Smooth muscle cell (in vitro differentiated cells): ENCODE measurements around the gene EMILIN3. TPM values are rescaled to one million over a fixed set of nuclear protein-coding genes. Genes with fewer than 3 reads are reported as not detected.

Experiments used
- DNase-seq: peaks from one replicate; lab custom pipeline; 2025; ENCODE audit not compliant: unreplicated experiment; lab: John Stamatoyannopoulos, UW
- H2AFZ ChIP-seq: fragments of 200-600 bp; sonication (generic); 2 replicates; pipeline ENCODE4 v1.6.0; 2016; ENCODE audit warnings: antibody characterized with exemption, low read depth, mild to moderate bottlenecking
- H3F3A ChIP-seq: fragments of 200-600 bp; sonication (generic); 2 replicates; pipeline ENCODE4 v1.6.0; 2017; ENCODE audit warnings: antibody characterized with exemption, low read depth
- H3K27ac ChIP-seq: fragments of 200-600 bp; sonication (generic); 2 replicates; pipeline ENCODE4 v1.5.1; 2016; ENCODE audit warnings: low read depth, mild to moderate bottlenecking
- H3K27me3 ChIP-seq: fragments of 200-600 bp; sonication (generic); 2 replicates; pipeline ENCODE4 v1.6.1; 2016; ENCODE audit warnings: low read depth, mild to moderate bottlenecking
- H3K36me3 ChIP-seq: fragments of 200-600 bp; sonication (generic); 2 replicates; pipeline ENCODE4 v1.5.1; 2016; ENCODE audit warnings: low read depth
- H3K4me1 ChIP-seq: fragments of 200-600 bp; sonication (generic); 2 replicates; pipeline ENCODE4 v1.5.1; 2016; ENCODE audit warnings: low read depth
- H3K4me2 ChIP-seq: fragments of 200-600 bp; sonication (generic); 2 replicates; pipeline ENCODE4 v1.6.0; 2016; ENCODE audit warnings: mild to moderate bottlenecking
- H3K4me3 ChIP-seq: fragments of 200-600 bp; sonication (generic); 2 replicates; pipeline ENCODE4 v1.5.1; 2016; ENCODE audit warnings: mild to moderate bottlenecking
- H3K79me2 ChIP-seq: fragments of 200-600 bp; sonication (generic); 2 replicates; pipeline ENCODE4 v1.6.0; 2016; ENCODE audit warnings: low read depth, mild to moderate bottlenecking
- H3K9ac ChIP-seq: fragments of 200-600 bp; sonication (generic); 2 replicates; pipeline ENCODE4 v1.6.0; 2016; ENCODE audit warnings: low read depth
- H3K9me3 ChIP-seq: fragments of 200-600 bp; sonication (generic); replicated peaks from 2 replicates; pipeline ENCODE4 v1.5.1; 2016; ENCODE audit warnings: low read depth
- H4K20me1 ChIP-seq: fragments of 200-600 bp; sonication (generic); 2 replicates; pipeline ENCODE4 v1.6.0; 2016; ENCODE audit warnings: low read depth
- WGBS: methylation state at CpG from one replicate; pipeline ENCODE4 v1.1.7; 2016; ENCODE audit warnings: low lambda C conversion rate; 5-methylcytosine and 5-hydroxymethylcytosine counted together
- polyA plus RNA-seq: library from polyadenylated mRNA; unstranded; fragments of >200 nt; fragmentation: Nextera tagmentation; extraction: Ambion mirVana; gene quantifications from 2 replicates; pipeline ENCODE4 v1.2.1, GENCODE V29; 2016
- total RNA-seq: library from RNA; depleted of rRNA; stranded (reverse); fragments of >200 nt; gene quantifications from 2 replicates; pipeline ENCODE4 v1.2.3, GENCODE V29; 2014
- TF ChIP-seq, protein P1 (sequence below): fragments of 200-600 bp; sonication (generic); IDR thresholded peaks from 2 replicates; pipeline ENCODE4 v1.5.1; 2017; ENCODE audit warnings: borderline replicate concordance, mild to moderate bottlenecking, antibody characterized with exemption; ENCODE audit not compliant: insufficient read depth, poor library complexity, severe bottlenecking

EMILIN3 gene
- total and polyA plus RNA-seq, 2 experiments from 2014 or later, result 0.18 to 0.36 TPM

DNA sequence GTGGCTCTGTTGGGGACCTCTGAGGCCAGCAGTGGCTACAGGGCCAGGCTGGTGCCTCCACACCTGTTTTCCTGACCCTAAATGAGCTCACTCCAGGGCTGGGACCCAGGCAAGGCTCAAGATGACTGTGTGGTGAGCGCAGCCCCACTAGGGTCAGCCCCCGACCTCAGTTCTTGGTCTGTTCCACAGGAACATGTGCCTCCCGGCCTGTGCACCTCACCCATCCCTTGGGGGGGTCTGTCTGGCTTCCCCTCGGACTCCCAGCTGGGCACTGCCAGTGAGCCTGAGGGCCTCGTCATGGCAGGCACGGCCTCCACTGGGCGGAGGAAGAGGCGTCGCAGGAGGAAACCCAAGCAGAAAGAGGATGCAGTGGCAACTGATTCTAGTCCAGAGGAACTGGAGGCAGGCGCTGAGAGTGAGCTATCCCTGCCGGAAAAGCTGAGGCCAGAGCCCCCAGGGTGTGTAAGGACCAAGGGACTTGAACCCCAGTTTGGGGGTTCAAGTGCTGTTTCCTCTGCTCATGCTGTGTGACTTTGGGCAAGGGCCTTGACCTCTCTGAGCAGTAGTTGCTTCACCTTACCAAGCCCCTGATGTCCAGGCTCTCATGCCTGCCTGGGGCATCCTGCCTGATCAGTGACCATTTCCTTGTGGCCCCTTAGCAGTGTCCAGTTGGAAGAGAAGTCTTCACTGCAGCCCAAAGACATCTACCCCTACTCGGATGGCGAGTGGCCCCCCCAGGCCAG, 18.0 kb downstream of the EMILIN3 start:
- Histone ChIP-seq H2AFZ (no peak overlapping the region), H3K4me1 (no peaks in the 10 kb centered on the region), H3K27ac (no peak overlapping the region), H3K9ac (no peak overlapping the region), H3F3A (no peaks in the 10 kb centered on the region), H3K4me3 (no peak overlapping the region), H3K27me3 (no peaks in the 10 kb centered on the region), H4K20me1 (no peaks in the 10 kb centered on the region), H3K9me3 (no peaks in the 10 kb centered on the region), H3K36me3 (no peaks in the 10 kb centered on the region), H3K4me2 (no peak overlapping the region), H3K79me2 (no peaks in the 10 kb centered on the region)
- 96% methylated on average over 13 of the region's 13 CpGs for WGBS
- no peak for DNase-seq
- TF ChIP-seq, protein P1, sequence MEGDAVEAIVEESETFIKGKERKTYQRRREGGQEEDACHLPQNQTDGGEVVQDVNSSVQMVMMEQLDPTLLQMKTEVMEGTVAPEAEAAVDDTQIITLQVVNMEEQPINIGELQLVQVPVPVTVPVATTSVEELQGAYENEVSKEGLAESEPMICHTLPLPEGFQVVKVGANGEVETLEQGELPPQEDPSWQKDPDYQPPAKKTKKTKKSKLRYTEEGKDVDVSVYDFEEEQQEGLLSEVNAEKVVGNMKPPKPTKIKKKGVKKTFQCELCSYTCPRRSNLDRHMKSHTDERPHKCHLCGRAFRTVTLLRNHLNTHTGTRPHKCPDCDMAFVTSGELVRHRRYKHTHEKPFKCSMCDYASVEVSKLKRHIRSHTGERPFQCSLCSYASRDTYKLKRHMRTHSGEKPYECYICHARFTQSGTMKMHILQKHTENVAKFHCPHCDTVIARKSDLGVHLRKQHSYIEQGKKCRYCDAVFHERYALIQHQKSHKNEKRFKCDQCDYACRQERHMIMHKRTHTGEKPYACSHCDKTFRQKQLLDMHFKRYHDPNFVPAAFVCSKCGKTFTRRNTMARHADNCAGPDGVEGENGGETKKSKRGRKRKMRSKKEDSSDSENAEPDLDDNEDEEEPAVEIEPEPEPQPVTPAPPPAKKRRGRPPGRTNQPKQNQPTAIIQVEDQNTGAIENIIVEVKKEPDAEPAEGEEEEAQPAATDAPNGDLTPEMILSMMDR, result no peak

DNA sequence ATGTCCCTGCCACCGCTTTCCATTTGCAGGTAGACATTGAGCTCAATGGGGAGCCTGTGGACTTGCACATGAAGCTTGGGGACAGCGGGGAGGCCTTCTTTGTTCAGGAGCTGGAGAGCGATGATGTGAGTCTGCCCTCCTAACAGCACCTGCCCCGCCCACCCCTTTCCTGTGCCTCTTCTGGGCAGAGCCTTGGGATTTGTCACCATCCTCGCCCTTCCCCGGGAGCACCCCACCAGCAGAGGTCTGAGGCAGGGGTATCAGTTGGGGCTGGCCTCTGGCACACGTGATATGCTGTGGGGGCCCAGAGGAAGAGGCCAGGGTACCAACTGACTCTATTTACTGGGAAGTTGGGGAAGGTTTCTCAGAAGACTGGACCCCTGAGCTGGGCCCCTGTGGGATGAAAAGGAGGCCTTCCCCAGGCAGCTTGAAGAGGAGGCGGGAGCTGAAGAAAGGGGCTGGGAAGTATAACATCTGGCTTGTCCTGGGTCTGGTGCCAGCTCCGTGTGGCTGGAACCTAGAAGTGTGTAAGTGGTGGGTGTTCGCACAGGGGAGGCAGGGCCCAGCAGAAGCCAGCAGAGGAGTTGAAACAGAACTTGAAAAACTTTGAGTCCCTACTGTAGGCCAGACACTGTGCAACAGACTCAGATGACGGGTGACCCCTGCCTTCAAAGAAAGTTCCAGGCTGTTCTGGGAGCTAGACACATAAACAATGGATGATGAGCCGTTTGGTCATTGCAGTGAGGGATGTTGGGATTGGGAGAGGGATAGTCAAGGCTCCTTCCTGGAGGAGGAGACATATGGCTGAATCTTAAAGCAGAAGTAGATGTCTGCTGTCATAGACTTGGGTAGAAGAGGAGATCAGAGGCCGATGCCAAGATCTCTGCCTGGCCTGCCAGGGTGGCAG, 18.8 kb downstream of the EMILIN3 start:
- DNase-seq, result no peak
- Histone ChIP-seq H3K27ac (no peak overlapping the region), H3K4me3 (no peak overlapping the region), H4K20me1 (no peaks in the 10 kb centered on the region), H3K4me2 (no peak overlapping the region), H3K27me3 (no peaks in the 10 kb centered on the region), H3K4me1 (no peaks in the 10 kb centered on the region), H3K36me3 (no peaks in the 10 kb centered on the region), H3K9me3 (no peaks in the 10 kb centered on the region), H2AFZ (no peak overlapping the region), H3K9ac (no peak overlapping the region), H3F3A (no peaks in the 10 kb centered on the region), H3K79me2 (no peaks in the 10 kb centered on the region)
- 85% methylated on average over 13 of the region's 13 CpGs for WGBS
- TF ChIP-seq, protein P1, result no peak

DNA sequence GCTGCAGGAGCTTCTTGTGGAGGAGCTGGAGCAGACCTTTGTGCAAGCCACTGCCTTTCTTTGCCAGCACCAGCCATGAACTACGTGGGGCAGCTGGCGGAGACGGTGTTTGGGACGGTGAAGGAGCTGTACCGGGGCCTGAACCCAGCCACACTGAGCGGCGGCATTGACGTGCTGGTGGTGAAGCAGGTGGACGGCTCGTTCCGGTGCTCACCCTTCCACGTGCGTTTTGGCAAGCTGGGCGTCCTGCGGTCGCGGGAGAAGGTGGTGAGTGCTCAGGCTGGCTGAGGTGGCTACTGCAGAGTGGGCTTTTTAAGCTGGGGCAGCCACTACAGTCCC, 20.9 kb downstream of the EMILIN3 start:
- DNase-seq, result no peak
- Histone ChIP-seq H3K36me3 (no peaks in the 10 kb centered on the region), H3K4me1 (peaks cover 3% of the 10 kb centered on the region), H3K79me2 (no peaks in the 10 kb centered on the region), H3K9me3 (no peaks in the 10 kb centered on the region), H3K9ac (no peak overlapping the region), H4K20me1 (no peaks in the 10 kb centered on the region), H2AFZ (no peak overlapping the region), H3K4me3 (no peak overlapping the region), H3K4me2 (no peak overlapping the region), H3K27ac (no peak overlapping the region), H3F3A (no peaks in the 10 kb centered on the region), H3K27me3 (no peaks in the 10 kb centered on the region)
- 91% methylated on average over 17 of the region's 17 CpGs for WGBS
- TF ChIP-seq, protein P1, result no peak
